ENCODE data around the gene ADPRS.

- no peak for TF ChIP-seq EZH2phosphoT487 (IDR thresholded peaks at IDR 0.05; ENCODE audit: borderline replicate concordance)
- peak; percentile 91 for TF ChIP-seq CTCF (conservative IDR thresholded peaks at IDR 0.05; ENCODE audit: low read length)
Observed at GRCh38 chr1:36099681-36100341, 11.1 kb downstream of the ADPRS start.

Measured in Loucy (cell line).